Ammon's horn (tissue), 1 donor: ENCODE measurements around the gene RFXAP.
"Not testable (repeated sequence)": the region's sequence is repeated elsewhere in the genome, so short reads cannot be mapped to it uniquely, and the experiment has no call there.

ENCODE experiments used
- DNase-seq: peaks from one replicate; pipeline ENCODE4 v3.0.0-alpha.2; 2016; ENCODE audit warnings: low spot score

RFXAP gene, protein sequence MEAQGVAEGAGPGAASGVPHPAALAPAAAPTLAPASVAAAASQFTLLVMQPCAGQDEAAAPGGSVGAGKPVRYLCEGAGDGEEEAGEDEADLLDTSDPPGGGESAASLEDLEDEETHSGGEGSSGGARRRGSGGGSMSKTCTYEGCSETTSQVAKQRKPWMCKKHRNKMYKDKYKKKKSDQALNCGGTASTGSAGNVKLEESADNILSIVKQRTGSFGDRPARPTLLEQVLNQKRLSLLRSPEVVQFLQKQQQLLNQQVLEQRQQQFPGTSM

DNA sequence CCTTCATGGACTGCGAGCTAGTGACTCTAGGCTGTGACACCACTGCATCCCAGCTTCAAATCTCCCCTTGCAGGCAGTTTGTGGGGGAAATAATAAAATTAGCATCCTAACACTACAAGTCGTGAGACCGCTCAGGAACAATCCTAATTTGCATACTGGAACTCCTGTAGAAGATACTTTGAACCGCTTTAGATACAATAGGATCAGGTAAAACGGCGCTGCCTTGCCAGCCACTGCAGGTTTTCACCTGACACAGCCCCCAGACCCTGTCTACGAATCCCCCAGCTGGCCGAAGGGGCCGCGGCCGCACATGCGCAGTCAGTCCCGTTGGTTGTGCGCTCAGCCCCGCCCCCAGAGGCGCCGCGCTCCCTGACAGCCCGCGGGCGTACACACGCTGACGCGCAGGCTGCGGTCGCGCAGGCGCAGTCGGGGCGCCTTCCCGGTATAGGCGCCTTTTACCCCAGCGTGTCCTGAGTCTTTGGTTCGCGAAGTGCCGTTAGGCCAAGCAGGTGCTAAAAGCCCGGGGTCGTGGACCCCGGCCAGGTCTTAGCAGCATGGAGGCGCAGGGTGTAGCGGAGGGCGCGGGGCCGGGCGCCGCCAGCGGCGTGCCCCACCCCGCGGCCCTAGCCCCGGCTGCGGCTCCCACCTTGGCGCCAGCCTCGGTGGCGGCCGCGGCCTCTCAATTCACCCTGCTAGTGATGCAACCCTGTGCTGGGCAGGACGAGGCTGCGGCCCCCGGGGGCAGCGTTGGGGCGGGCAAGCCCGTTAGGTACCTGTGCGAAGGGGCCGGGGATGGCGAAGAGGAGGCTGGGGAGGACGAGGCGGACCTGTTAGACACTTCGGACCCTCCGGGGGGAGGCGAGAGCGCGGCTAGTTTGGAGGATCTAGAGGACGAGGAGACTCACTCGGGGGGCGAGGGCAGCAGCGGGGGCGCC lies at the start of gene RFXAP:
TSS of gene RFXAP (plus strand) at position 419 of the 935 bp plus-strand sequence. CDS start at position 555, 136 bp downstream.
- peak; percentile 95 for DNase-seq

DNA sequence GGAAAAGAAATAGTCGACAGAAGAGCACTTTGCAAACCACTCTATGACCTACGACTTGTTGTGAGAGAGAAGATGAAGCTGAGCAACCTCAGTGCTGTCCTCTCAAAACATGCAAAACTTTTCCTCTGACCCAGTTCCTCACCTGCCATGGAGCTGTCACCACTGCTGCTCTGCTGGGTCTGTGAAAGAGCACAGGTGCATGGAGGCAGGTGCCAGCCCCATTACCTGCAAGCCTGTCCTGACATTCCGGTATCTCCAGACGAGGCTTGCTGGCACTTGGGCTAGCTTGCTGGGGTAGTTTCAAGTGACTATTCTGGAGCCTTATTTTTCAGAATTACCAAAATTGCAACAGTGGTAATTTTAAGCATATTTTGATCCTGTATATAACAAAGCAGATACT lies 49.5 kb upstream of the RFXAP start:
- no peak for DNase-seq

DNA sequence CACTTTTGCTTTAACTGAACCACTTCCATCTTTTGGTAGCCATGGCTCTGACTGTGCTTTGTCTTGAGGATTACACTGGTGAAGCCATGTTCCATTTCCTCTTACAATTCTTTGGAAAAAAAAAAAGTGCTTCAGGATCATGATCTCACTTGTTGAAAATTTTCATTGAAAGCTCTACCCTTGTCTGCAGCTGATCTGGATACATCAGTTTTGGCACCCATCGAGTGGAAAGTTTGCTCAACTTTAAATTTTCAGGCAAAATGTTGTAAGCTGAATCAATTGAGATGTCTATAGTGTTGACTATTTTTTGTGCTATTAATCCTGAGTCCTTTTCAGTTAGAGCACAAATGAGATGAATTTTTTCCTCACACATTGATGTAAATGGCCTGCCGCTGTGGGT lies 48.3 kb upstream of the RFXAP start:
- DNase-seq, result no peak

DNA sequence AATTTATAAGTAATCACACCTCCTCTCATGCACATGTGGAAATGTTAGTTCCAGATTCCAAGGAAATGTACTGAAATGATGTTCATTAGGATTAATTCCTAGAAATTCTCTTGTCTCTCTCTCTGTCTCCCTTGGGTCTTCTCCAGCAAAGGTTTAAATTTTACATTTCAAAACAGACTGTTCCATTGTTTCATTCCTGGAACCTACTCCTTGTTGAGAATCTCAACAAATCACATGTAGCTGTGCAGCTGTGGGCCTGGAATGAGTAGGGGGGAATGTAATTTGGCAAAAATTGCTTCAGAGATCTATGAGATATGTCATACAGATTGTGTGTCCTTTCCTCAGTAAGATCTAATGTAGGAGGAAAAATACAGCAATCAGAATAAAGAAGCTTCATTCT lies 46.2 kb upstream of the RFXAP start:
- DNase-seq, result no peak

DNA sequence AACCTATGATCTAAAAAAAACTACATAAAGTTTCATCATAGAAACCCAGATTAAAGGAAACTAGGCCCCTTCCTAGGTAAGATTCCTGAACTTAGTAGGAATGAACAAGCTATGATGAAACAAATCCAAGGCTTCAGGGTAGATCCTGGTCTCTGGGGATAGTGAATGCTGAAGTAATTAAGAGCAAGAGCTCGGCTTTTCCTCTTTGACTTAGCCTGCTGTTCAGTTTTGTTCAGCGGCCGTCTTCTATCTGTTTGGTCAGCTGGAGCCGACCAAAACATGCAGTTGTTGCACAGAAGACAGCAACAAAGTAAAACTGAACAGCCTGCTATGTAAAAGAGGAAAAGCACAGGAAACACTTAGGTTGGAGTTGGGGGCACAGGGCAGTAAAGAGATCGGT lies 44.1 kb upstream of the RFXAP start:
- no peak for DNase-seq

DNA sequence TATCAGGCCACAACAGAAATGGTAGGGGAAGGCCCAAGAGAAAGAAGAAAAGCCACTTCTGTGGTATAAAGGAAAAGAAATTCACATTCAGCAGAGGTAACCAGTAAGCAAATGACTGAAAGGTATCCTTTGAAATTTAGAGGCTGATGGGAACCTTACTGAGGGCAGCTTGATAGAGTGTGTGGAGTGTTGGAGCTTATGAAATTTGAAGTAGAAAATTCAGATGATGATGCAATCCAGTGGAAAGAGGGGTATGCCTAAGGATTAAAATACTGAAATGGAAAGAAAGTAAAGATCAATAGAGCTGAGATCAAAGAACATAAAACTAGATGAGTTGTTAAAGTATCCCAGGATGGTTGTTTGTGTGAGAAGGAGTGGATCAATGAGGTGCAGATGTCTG lies 42.8 kb upstream of the RFXAP start:
- no peak for DNase-seq

DNA sequence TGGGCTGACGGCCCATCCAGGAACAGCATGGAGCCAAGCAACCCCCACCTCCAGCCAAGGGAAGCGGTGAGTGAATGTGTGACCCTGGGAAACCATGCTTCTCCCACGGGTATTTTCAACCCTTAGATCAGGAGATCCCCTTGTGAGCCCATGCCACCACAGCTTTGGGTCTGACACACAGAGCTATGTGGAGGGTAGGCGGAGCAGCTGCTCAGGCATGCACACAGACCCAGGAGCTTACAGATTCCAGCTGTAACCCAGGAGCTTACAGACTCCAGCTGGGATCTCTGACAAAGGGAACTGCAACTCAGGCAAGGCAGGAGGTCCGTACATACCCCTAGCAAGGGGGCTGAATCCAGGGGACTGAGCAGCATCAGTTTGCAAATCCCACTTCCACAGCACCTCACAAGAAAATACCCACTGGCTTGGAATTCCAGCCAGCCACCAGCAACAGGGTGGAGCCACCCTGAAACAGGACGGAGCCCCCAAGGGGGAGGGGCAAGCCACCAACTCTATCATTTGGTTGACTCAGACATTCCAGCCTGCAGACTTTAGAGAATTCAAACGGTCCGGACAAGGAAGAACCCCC lies 40.8 kb upstream of the RFXAP start:
- DNase-seq, result no peak

DNA sequence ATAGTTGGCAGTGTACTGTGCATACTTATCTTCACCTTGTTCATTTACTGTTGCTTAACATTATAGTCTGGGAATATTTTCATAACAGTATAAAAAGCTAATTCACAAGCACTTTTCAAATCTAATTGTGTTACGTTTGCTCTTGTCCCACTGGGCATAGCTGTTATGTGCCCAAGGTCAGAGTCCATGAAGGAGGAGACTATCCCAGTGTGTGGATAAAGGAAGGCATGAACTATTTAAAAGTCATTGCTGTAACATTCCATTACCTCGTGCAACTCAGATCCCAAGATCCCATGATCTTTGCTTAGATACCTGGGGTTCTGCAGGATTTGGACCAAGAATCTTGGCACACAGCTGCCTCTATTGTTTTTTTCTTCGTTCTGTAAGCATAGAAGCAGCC lies 35.1 kb upstream of the RFXAP start:
- DNase-seq, result no peak

DNA sequence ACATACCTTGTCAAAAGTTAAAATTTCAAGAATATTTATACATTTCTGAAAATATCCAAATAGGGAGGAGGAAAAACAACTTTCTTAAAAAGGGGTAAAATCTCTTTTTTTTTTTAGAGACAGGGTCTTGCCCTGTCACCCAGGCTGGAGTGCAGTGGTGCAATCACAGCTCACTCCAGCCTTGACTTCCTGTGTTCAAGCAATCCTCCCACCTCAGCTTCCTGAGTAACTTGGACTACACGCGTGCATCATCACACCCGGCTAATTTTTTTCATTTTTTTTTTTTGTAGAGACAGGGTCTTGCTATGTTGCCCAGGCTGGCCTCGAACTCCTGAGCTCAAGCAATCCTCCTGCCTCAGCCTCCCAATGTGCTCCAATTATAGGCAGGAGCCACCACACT lies 32.8 kb upstream of the RFXAP start:
- not testable (repeated sequence) for DNase-seq

DNA sequence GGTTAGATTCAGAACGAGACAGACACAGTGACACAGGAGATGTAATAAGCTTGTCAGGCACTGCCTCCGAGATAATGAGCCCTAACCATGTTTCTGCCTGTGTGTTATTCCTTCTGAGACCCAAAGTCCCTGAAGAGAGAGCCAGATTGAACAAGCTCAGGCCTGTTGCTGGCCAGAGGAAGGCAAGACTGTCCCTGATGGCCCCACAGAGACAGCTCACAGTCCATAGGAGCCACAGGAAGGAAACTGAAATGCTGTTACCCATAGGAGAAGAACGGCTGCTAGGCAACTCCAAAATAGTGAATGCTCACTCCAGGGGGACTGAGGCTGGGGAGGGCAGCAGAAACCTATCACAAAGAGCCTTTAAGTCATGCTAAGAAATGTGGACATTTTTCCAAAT lies 31.8 kb upstream of the RFXAP start:
- DNase-seq, result no peak

DNA sequence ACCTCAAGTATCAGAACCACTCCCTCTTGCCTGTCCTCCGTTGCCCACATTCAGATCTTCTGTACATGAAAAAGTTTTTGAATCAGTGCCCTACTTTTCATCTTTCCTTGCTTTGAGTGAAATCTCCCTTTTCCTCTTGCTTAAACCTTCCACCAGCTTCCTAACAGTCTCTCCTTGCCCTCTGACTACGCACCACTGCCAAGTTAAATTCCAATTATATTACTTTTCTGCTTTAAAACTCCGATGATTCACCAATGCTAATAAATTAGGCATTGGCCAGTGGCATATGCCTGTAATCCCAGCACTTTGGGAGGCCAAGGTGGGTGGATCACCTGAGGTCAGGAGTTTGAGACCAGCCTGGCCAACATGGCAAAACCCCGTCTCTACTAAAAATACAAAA lies 30.7 kb upstream of the RFXAP start:
- DNase-seq, result no peak

DNA sequence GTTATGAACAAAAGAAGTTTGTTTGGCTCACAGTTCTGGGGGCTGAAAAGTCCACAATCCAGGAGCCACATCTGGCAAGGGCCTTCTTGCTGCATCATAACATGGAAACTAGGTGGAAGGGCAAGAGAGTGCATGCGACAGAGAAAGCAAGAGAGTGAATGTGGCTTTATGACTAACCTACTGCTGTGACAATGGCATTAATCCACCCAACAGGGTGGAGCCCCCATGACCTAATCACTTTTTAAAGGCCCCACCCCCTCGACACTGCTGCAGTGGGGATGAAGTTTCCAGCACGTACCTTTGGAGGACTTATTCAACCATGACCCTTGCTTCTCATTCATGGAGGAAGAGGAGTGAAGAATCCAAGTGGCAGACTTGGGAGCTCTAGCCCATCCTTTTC lies 30.0 kb upstream of the RFXAP start:
- no peak for DNase-seq

DNA sequence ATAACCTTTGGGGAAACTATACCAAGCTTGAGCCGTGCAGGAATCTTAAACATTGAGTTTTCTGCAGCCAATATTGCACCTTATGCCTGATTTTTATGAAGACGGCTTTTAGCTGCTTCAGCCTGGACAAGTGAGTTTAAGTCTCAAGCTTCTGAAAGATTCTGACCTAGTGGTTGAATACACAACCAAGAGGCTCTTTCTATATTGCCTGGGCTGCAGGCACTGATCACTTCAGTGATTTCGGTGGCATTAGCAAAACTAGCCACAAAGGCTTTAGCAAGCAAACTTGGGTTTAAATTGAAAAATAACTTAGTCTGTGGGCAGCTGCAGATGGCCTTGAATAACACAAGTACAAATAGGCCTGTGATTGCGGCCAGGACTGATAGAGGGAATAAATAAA lies 29.3 kb upstream of the RFXAP start:
- DNase-seq, result no peak

DNA sequence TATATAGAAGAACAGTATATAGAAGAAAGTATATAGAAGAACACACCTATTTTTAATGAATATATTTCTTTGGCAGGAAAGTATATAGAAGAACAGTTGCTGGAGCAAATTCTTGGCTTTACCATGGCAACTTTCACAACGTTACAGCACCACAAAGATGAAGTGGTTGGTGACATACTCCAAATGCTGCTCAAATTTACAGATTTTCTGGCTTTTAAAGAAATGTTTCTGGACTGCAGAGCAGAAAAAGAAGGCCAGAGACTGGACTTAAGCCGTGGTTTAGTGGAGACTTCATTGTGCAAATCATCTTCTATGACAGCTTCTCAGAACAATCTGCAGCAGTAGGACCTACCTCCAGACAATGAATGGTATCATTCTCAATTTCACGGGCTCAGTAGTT lies 24.3 kb upstream of the RFXAP start:
- DNase-seq, result no peak

DNA sequence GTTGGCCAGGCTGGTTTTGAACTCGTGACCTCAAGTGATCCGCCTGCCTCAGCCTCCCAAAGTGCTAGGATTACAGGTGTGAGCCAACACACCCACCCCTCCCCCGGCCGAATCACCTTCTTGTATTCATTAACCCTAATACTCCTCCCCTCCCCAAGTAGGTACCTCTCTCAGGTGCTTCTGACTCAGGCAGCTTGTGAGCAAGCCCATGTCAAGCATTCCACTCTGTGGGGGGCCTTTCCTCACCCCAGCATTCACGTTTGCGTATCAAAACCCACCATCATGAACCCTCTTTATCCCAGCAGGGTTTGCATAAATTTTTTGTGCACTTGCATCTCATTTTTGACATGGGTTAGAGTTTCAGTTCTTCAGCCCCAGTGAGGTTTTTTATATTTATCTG lies 23.6 kb upstream of the RFXAP start:
- DNase-seq, result no peak

DNA sequence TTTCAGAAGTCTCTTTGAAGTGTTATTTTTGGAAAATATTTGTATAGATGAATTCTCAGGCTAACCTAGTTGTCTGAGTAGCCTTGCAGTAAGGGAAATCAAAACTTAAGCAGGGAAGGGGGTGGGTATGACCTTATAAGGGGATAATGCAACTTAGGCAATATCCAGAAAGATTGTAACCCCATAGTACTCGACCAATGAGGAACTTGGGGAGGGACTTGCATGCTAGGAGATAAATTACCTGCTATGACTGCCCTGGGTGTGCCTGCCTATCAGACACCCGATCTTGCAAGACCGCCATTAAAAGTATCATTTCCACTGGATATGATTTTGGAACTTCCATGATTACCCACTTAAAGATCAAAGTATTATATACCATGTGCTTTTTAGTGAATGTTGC lies 23.0 kb upstream of the RFXAP start:
- no peak for DNase-seq

DNA sequence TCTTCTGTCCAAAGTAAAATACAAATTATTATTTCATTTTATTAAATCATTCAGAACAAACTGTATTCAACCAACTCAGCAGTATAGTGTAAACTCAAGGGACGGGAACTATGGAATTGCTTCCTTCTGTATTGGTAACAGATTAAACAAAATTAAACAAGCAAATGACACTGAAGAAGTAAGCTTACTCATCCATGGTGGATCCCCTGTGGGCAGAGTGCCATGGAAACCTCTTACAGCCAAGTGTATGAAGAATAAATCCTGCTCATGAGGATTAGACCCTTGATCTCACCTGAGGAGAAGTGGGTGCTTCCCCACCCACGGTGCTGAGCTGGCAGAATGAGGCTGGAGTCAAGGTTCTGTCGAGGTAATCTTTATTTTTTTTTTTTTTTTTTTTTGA lies 18.0 kb upstream of the RFXAP start:
- no peak for DNase-seq

DNA sequence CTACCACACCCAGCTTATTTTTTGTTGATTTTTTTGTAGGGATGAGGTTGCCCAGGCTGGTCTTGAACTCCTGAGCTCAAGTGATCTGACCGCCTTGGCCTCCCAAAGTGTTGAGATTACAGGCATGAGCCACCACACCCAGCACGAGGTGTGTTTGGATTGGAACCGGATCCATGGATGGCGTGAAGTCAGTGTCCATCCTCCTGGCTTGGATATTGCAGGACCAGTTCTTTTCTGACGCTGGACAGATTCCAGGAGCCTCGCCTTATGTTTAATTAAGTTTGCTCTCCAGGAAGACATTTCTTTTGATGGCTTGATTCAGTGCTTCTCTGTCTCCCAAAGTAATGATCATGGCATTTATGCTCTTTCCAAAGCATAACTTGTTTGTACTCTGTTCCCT lies 14.4 kb upstream of the RFXAP start:
- no peak for DNase-seq

DNA sequence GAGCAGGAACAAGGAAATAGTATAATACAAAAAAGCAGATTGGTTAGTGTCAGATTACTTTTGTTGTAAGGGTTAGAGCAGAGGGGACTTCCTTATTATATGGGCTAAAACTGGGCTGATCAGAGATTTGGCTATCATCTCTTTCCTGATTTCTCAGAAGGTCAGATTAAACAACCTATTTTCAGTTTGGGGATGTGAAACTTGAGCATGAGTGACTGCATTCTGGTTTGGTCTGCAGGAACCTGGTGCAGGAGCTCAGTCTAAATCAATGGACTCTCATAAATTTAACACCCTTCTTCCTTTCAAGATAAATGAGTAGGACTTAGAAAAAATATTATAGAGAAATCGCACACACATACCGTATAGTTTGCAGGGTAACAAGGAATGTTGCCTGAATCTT lies 12.9 kb upstream of the RFXAP start:
- DNase-seq, result peak; percentile 21

DNA sequence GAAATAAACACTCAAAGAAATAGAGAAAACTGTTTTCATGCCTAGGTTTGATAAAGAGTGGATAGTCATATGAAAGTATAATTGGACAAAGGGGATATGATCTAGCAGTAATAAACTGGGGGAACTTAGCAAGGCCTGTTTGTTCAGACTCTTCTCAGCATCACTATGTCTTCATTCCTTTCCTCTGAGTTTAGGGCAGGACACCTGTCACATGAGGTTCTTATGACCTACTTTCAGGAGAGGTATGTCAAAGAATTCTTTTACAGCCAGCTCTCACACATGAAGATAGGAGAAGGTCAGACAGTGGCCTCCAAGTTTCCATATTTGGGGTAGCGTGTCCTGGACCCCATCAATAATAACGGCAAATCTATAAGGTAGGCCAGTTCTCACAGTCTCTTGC lies 11.4 kb upstream of the RFXAP start:
- DNase-seq, result no peak

DNA sequence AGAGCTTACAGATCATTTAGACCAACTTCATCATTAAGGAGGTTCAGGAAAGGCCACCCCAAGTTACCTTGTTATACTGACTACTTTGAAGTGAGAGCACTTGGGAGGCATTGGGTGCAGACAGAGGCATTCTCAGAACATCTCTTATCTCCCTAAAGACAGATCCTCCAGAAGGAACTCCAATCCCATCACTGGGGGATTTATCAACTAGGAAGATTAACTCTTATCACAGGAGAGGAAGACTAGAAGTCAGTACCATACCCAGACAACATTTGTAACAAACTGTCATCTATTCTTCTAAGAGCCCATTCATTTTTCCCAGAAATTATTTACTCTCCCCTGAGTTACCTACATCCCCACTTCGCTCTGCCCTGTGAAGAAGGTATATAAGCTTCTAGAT lies 5.8 kb upstream of the RFXAP start:
- no peak for DNase-seq

DNA sequence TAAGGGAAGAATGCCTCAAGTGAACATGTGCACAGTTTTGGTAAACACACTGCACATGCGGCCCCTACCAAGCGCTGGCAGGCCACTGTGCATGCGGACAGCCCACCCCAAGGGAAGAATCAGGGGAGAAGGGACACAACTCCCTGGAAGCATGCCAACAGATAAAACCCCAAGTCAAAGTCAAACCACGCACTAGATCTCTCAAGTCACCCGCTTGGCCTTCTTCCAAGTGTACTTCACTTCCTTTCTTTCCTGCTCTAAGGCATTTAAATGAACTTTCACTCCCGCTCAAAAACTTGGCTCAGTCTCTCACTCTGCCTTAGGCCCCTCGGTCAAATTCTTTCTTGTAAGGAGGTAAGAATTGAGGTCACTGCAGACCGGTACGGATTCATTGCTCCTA lies 4.6 kb upstream of the RFXAP start:
- DNase-seq, result peak; percentile 28

DNA sequence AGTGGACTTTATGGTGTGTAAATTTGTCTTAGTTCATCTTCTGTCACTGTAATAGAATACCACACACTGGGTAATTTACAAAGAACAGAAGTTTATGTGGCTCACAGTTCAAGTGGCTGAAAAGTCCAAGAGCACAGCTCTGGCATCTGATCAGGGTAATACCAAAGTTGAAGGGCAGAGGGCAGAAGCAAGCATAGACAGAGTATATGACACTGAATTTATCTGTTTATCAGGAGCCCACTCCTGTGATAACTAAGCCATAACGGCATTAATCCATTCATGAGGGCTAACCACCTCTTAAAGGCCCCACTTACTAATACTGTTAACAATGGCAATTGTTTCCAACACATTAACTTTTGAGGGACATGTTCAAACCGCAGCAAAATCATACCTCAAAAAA lies 4.0 kb upstream of the RFXAP start:
- no peak for DNase-seq
